ENCODE results near the gene CFAP46. TPM values are rescaled to one million over a fixed set of nuclear protein-coding genes. Genes with fewer than 3 reads are reported as not detected.
A peak's percentile ranks its signal among the peaks of the same experiment; 100 is the strongest.
"Not testable (repeated sequence)": the region's sequence is repeated elsewhere in the genome, so short reads cannot be mapped to it uniquely, and the experiment has no call there.

Gene CFAP46
- total RNA-seq, 1 donor from 2014 or later, result 0.48 TPM

DNA sequence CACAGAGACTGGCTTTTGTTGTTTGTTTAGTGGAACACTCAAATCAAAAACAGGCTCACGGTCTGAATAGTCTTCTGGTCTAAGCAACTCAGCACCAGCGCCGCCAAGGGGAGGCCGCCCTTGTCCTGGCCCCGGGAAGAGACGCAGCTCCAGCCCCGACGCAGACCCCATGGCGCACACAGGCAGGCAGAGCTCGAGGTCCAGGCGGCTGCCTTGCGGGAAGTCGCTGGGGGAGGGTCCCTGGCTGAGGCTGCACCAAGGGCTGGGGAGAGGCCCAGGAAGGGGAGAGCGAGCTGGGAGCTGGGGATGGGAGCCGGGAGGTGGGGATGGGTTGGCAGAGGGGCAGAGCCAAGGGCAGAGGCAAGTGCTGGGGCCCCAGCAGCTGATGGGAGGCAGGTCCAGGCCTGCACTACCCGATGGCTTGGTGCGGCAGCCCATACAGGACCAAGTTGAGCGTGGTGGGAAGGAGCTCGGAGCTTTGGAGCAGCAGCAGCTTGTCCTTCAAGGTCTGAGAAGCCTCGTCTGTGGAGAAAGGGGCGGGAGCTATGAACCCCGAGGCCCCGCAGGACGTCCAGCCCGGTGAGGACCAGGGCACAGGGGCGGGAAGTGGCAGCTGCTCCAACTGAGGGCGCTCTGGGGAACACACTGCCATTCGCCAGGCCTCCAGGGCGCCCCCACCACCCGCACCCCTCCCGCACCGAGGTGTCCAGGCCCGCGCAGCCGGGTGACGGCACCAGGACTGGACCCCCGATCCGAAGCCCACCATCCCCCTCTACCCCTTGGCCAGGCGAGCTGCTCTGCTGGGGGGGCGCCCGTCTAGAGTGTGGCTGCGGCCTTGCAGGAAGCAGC is 133.8 kb downstream of the CFAP46 start:
- DNase-seq (ENCODE audit: low spot score), result peak; percentile 39

DNA sequence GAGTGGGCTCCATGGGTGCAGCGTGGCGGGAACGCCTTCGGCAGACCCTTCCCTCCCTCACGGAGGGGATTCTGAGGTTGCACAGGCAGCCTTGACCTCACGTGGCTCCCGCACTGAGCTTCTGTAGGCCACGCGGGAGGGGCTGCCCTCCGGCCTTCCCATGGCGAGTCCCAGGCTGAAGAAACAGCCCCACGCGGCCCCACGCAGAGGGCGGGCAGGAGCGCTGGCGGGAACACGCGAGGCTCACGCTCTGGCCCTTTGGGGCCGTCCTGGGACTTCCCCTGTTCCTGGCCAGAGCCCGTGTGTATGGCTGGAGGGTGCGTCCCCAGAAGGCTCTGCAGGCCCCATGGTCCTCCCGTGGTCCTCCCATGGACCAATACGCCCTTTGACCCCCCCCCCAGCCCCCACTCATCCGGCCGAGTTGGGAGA is 134.7 kb downstream of the CFAP46 start:
- no peak for DNase-seq (ENCODE audit: low spot score)

- DNase-seq (ENCODE audit: low spot score), result no peak
These were observed 135.8 kb downstream of the CFAP46 start for GRCh38 chr10:132806561-132807003.

GRCh38 chr10:132806110-132806509 is 136.3 kb downstream of the CFAP46 start:
- DNase-seq (ENCODE audit: low spot score), result peak; percentile 50

GRCh38 chr10:132805599-132805998 is 136.8 kb downstream of the CFAP46 start:
- no peak for DNase-seq (ENCODE audit: low spot score)

DNA sequence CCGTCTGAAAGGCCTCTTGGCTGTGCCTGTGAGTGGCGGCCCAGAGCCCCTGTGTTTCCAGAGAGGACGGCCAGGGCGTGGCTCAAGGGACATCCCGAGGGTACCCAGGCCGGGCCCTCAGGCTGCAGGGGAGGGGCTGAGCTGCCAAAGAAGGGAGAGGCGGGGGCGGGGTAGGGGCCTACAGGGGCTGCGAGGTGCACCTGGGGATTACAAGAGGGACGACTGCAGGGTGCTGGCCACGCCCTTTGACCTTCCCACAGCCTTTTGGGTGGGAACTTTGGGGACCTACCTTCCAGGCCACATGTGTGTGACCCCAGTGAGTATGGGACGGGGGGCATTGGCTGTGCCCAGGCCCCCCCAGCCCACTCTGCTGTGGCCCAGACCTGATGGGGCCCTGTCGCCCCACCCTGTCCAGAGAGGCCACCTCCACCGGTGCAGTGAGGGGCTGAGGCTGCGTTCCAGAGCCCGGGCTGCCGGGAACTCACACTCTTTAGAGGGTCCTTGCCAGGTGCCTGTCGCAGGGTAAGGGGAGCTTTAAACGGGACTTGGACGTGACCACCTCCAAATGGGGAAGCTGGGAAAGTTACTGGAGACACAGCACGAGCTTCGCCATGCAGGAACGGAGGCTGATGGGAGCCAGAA is 137.5 kb downstream of the CFAP46 start:
- no peak for DNase-seq (ENCODE audit: low spot score)

- DNase-seq (ENCODE audit: low spot score), result no peak
These were observed 138.1 kb downstream of the CFAP46 start for GRCh38 chr10:132804287-132804686.

GRCh38 chr10:132803416-132804210 is 138.8 kb downstream of the CFAP46 start:
- no peak for DNase-seq (ENCODE audit: low spot score)

GRCh38 chr10:132802694-132803320 is 139.6 kb downstream of the CFAP46 start:
- DNase-seq (ENCODE audit: low spot score), result no peak

- DNase-seq (ENCODE audit: low spot score), result no peak
These were observed 140.3 kb downstream of the CFAP46 start for GRCh38 chr10:132802048-132802447.

DNA sequence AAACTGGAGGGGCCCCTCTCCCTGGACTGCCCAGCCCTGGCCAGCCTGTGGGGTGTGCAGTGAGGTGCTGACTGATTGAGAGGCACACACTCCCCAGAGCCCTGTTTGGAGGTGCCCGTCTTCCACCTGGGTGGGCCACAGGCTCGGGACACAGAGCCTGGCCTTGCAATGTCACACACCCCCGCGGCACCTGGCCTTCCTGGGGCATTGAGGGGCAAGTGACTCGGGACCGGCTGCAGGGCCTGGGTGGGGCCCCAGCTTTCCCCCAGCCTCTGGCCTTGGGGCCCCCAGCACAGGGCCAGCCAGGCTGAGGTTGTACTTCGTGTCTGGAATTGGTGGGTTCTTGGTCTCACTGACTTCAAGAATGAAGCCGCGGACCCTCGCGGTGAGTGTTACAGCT is 142.5 kb downstream of the CFAP46 start:
- no peak for DNase-seq (ENCODE audit: low spot score)

DNA sequence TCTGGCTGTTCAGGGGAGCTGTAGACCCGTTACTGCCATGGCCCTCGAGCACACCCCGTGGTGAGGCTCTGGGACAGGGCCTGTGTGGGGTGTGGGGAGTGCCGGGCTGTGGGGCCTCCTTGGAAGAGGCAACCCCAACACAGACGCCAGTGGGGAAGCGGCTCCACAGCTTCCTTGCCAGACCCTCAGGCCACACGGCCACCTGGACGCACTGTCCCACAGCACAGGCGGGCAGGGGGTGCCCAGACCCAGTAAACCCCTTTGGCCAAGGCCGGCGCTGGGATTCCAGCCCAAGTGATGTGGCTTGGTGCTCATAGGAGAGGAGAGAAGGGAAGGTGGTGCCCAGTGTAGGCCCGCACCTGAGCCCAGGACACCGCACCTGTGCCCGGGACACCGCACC is 143.5 kb downstream of the CFAP46 start:
- no peak for DNase-seq (ENCODE audit: low spot score)

- DNase-seq (ENCODE audit: low spot score), result no peak
These were observed 144.0 kb downstream of the CFAP46 start for GRCh38 chr10:132798403-132798802.

DNA sequence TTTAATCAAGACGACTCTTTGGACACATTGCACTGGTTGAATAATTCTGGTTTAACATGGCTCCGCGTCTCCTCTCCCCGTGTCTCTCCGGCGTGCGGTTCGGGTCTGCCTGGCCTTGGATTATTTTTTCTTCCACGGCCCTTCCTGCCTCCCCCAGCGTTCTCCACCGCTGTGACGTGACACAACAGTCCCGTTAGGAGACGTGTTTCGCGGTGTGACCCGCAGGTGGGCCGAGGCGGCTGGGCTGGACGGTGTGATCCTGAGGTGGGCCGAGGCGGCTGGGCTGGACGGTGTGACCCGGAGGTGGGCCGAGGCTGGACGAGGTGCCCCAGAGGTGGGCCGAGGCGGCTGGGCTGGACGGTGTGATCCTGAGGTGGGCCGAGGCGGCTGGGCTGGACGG is 144.4 kb downstream of the CFAP46 start:
- DNase-seq (ENCODE audit: low spot score), result not testable (repeated sequence)

GRCh38 chr10:132796846-132797245 is 145.5 kb downstream of the CFAP46 start:
- no peak for DNase-seq (ENCODE audit: low spot score)

DNA sequence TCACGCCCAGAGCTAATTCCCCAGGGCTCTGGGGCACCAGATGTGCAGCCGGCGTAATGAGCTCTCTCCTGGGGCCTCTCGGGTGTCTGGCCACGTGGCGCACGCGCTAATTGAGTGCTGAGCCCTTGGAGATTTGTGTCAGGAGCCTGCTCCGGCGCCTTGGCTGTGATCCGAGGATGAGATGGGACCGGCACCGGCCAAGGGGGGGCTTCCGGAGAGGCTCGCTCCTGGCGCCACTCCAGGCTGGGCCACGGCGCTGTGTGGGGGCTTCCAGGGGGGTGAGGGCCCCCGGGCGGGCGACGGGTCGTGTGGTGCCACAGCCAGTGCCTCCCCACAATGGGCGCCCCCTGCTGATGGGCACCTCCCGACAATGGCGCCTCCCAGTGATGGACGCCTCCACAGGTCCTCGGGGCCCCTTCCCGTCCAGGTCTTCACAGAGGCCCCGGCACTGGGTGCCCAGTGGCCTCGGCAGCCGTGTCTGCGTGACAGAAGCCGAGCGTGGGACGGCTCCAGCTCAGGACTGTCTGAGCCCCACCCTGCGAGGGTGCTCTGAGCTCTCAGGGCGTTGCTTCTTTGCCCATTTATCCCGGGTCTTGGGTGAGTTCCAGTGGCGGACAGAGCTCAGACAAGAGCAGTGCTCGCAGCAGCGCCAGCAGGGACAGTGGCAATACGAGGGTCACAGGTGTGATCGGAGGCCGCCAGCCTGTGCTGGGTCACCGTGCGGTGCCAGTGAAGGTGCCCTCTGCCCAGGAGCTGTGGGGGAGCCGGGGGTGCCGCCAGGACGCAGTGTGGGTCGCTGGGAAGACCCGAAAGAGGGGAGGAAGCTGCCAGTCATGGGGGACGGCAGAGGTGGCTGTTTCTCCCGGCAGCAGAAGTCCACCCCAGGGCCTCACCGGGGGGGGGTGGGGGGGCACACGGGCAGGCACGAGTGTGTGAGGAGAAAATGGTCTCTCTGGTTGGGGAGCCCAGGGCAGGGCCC is 148.2 kb downstream of the CFAP46 start:
- DNase-seq (ENCODE audit: low spot score), result peak; percentile 49

GRCh38 chr10:132793213-132793612 is 149.2 kb downstream of the CFAP46 start:
- DNase-seq (ENCODE audit: low spot score), result no peak

GRCh38 chr10:132792796-132793195 is 149.6 kb downstream of the CFAP46 start:
- DNase-seq (ENCODE audit: low spot score), result no peak

- DNase-seq (ENCODE audit: low spot score), result not testable (repeated sequence)
These were observed 150.3 kb downstream of the CFAP46 start for GRCh38 chr10:132792099-132792498.
